IMR-90 (cell line): ENCODE measurements around the gene ZFAND2A. TPM values are rescaled to one million over a fixed set of nuclear protein-coding genes. Genes with fewer than 3 reads are reported as not detected.
A peak's percentile ranks its signal among the peaks of the same experiment; 100 is the strongest.

ENCODE experiments used
- ATAC-seq: fragments of 200-7000 bp; cut with Tn5 transposase; 2 replicates; pipeline ENCODE4 v1.9.1; 2020; ENCODE audit warnings: low read depth, mild to moderate bottlenecking, moderate library complexity
- BruUV-seq: library from RNA; stranded (reverse); fragments of 400-500 nt; replicated peaks from 2 replicates; lab custom pipeline; 2021; lab: Mats Ljungman, UMichigan
- CTCF ChIA-PET: fragments of 300-600 bp; formaldehyde crosslinking; extraction: SDS; loops from one replicate; lab custom pipeline; 2021; ENCODE audit warnings: antibody characterized with exemption; lab: Yijun Ruan, JAX
- POLR2A ChIA-PET: fragments of 300-600 bp; sonication (Branson Sonifier 250); formaldehyde crosslinking; loops from one replicate; lab custom pipeline; 2022; ENCODE audit warnings: antibody characterized with exemption; ENCODE audit not compliant: unreplicated experiment; lab: Charles Lee
- DNase-seq: peaks from one replicate; pipeline ENCODE4 v3.0.0; 2013
- H2AFZ ChIP-seq: replicated peaks from 2 replicates; pipeline ENCODE3; 2013; ENCODE audit warnings: low read length, mild to moderate bottlenecking; ENCODE audit not compliant: poor library complexity
- H2AK5ac ChIP-seq: 2 replicates; pipeline ENCODE4 v1.6.1; 2013; ENCODE audit warnings: low read depth, low read length, inconsistent platforms
- H2AK9ac ChIP-seq: replicated peaks from 2 replicates; pipeline ENCODE3; 2013; ENCODE audit warnings: mild to moderate bottlenecking, low read depth, low read length, moderate library complexity; ENCODE audit not compliant: poor library complexity
- H2BK120ac ChIP-seq: 2 replicates; pipeline ENCODE4 v1.6.1; 2013; ENCODE audit warnings: low read depth, low read length, inconsistent platforms
- H2BK15ac ChIP-seq: 3 replicates; pipeline ENCODE4 v1.6.1; 2013; ENCODE audit warnings: low read depth, low read length, inconsistent platforms
- H2BK20ac ChIP-seq: 2 replicates; pipeline ENCODE4 v1.6.1; 2013; ENCODE audit warnings: low read depth, mild to moderate bottlenecking, inconsistent platforms, low read length, moderate library complexity
- H2BK5ac ChIP-seq: 2 replicates; pipeline ENCODE4 v1.6.1; 2013; ENCODE audit warnings: mild to moderate bottlenecking, low read depth, low read length, inconsistent platforms; ENCODE audit not compliant: poor library complexity, severe bottlenecking
- H3K14ac ChIP-seq: replicated peaks from 2 replicates; pipeline ENCODE4 v1.6.1; 2013; ENCODE audit warnings: low read depth, low read length, inconsistent platforms
- H3K18ac ChIP-seq: 2 replicates; pipeline ENCODE4 v1.6.1; 2013; ENCODE audit warnings: low read depth, low read length, control low read depth
- H3K23ac ChIP-seq: 2 replicates; pipeline ENCODE4 v1.6.1; 2013; ENCODE audit warnings: low read depth, low read length, inconsistent platforms
- H3K27ac ChIP-seq: 2 replicates; pipeline ENCODE4 v1.5.1; 2013; ENCODE audit warnings: mild to moderate bottlenecking, control low read depth, low read length; ENCODE audit not compliant: insufficient read depth
- H3K27me3 ChIP-seq: 2 replicates; pipeline ENCODE4 v1.6.1; 2013; ENCODE audit warnings: low read length; ENCODE audit not compliant: control insufficient read depth, insufficient read depth
- H3K36me3 ChIP-seq: 2 replicates; pipeline ENCODE4 v1.6.1; 2013; ENCODE audit warnings: low read length, mixed read lengths; ENCODE audit not compliant: control insufficient read depth, insufficient read depth
- H3K4ac ChIP-seq: 2 replicates; pipeline ENCODE4 v1.6.1; 2013; ENCODE audit warnings: low read depth, low read length, inconsistent platforms
- H3K4me1 ChIP-seq: 2 replicates; pipeline ENCODE4 v1.6.1; 2013; ENCODE audit warnings: low read length, mixed read lengths; ENCODE audit not compliant: control insufficient read depth, insufficient read depth
- H3K4me2 ChIP-seq: 2 replicates; pipeline ENCODE4 v1.6.1; 2013; ENCODE audit warnings: low read depth, mild to moderate bottlenecking, control low read depth, low read length, moderate library complexity
- H3K4me3 ChIP-seq: 2 replicates; pipeline ENCODE4 v1.5.1; 2013; ENCODE audit warnings: low read depth, mild to moderate bottlenecking, control low read depth, low read length, moderate library complexity; ENCODE audit not compliant: insufficient read depth
- H3K56ac ChIP-seq: 2 replicates; pipeline ENCODE4 v1.6.1; 2013; ENCODE audit warnings: low read length, inconsistent platforms; ENCODE audit not compliant: insufficient read depth; ENCODE audit errors: extremely low read depth
- H3K79me1 ChIP-seq, 2 experiments: 2 replicates each; pipeline ENCODE4 v1.6.1; 2013; ENCODE audit warnings: low read length in 2 of 2, inconsistent platforms in 1 of 2, low read depth in 1 of 2
- H3K9ac ChIP-seq: 2 replicates; pipeline ENCODE4 v1.6.1; 2013; ENCODE audit warnings: low read depth, low read length, control low read depth
- H3K9me1 ChIP-seq: 2 replicates; pipeline ENCODE4 v1.6.1; 2013; ENCODE audit warnings: low read length, inconsistent platforms; ENCODE audit not compliant: insufficient read depth
- H3K9me3 ChIP-seq: 2 replicates; pipeline ENCODE4 v1.6.1; 2013; ENCODE audit warnings: low read length; ENCODE audit not compliant: control insufficient read depth, insufficient read depth
- H4K20me1 ChIP-seq: 2 replicates; pipeline ENCODE4 v1.6.1; 2013; ENCODE audit warnings: low read length, inconsistent platforms; ENCODE audit not compliant: insufficient read depth
- H4K5ac ChIP-seq: 2 replicates; pipeline ENCODE4 v1.6.1; 2013; ENCODE audit warnings: mild to moderate bottlenecking, low read depth, low read length, control low read depth
- H4K8ac ChIP-seq, 2 experiments: 2 replicates each; pipeline ENCODE4 v1.6.1; 2013; ENCODE audit warnings: low read depth in 2 of 2, low read length in 2 of 2, control low read depth in 1 of 2, inconsistent platforms in 1 of 2
- H4K91ac ChIP-seq: 2 replicates; pipeline ENCODE4 v1.6.1; 2013; ENCODE audit warnings: low read depth, low read length, inconsistent platforms; ENCODE audit not compliant: insufficient read depth
- CEBPB ChIP-seq: IDR thresholded peaks from 2 replicates; pipeline ENCODE4 v1.6.1; 2012; ENCODE audit warnings: low read depth, low read length, improper control_type of control experiment
- FOS ChIP-seq: fragments of 150-350 bp; IDR thresholded peaks from 2 replicates; pipeline ENCODE4 v1.6.1; 2016; ENCODE audit warnings: low read depth, low read length
- NFE2L2 ChIP-seq: fragments of 150-350 bp; IDR thresholded peaks from 2 replicates; pipeline ENCODE4 v1.6.1; 2016; ENCODE audit warnings: low read depth, mild to moderate bottlenecking, low read length
- WGBS, 2 experiments: methylation state at CpG; one replicate each; pipeline versions ENCODE4 v1.1.5 to v1.1.7; 2013; ENCODE audit warnings: missing lambda C conversion rate in 2 of 2; ENCODE audit not compliant: insufficient read length in 1 of 2; ENCODE audit errors: extremely low coverage in 2 of 2; 5-methylcytosine and 5-hydroxymethylcytosine counted together
- dilution Hi-C: fragments of 300-500 bp; cut with HindIII; formaldehyde crosslinking; loops from one replicate; pipeline ENCODE4 v1.14.3; 2018; ENCODE audit warnings: low sequenced_read_pairs; ENCODE audit not compliant: unreplicated experiment
- in situ Hi-C: fragments of 300-500 bp; cut with MboI; formaldehyde crosslinking; loops from 3 replicates; pipeline ENCODE4 v1.14.3; 2019; ENCODE audit warnings: low sequenced_read_pairs, inconsistent platforms, mixed read lengths
- intact Hi-C: fragments of 100-400 bp; cut with micrococcal nuclease; formaldehyde crosslinking; loops from 2 replicates; pipeline ENCODE4 v1.10.0; 2022
- polyA plus RNA-seq, 3 experiments: library from polyadenylated mRNA; depleted of rRNA; stranded (reverse); fragments of >200 nt; gene quantifications; 2 replicates each; pipeline ENCODE4 v1.2.3, GENCODE V29; 2012; ENCODE audit warnings: low replicate concordance in 1 of 3
- total RNA-seq: library from RNA; depleted of rRNA; stranded (reverse); fragments of >200 nt; gene quantifications from 2 replicates; pipeline ENCODE4 v1.2.3, GENCODE V29; 2012

Gene ZFAND2A
- total and polyA plus RNA-seq, 2 of the 4 experiments (the other 2 are of a cell fraction): 11.8 to 28.7 TPM

GRCh38 chr7:1192171-1192676 lies 32.2 kb upstream of the ZFAND2A start:
- Histone ChIP-seq H4K8ac (peak overlapping the region; percentile 82 to 85), H3K27me3 (no peaks in the 10 kb centered on the region), H2AK9ac (peak overlapping the region; percentile 58), H3K23ac (no peak overlapping the region), H3K27ac (peak overlapping the region; percentile 44), H3K4me1 (peaks cover 5% of the 10 kb centered on the region), H4K20me1 (no peaks in the 10 kb centered on the region), H2BK5ac (peak overlapping the region; percentile 76), H3K9me1 (no peaks in the 10 kb centered on the region), H3K4me3 (no peak overlapping the region), H4K5ac (peak overlapping the region; percentile 60), H2BK15ac (peak overlapping the region; percentile 46; the same call in 2 of the 3 replicates), H2BK20ac (peak overlapping the region; percentile 55; the same call in 1 of the 2 replicates), H3K4me2 (no peak overlapping the region; the same call in 1 of the 2 replicates), H3K4ac (peak overlapping the region; percentile 63), H3K18ac (peak overlapping the region; percentile 54), H2AK5ac (peak overlapping the region; percentile 80), H4K91ac (peak overlapping the region; percentile 81; the same call in 1 of the 2 replicates), H3K14ac (peak overlapping the region; percentile 83; the same call in 1 of the 2 replicates), H3K9ac (no peak overlapping the region), H2AFZ (peak overlapping the region; percentile 92), H3K79me1 (no peaks in the 10 kb centered on the region), H3K9me3 (no peaks in the 10 kb centered on the region), H3K36me3 (no peaks in the 10 kb centered on the region), H3K56ac (no peak overlapping the region; the same call in 1 of the 2 replicates), H2BK120ac (peak overlapping the region; percentile 69)
- DNase-seq (peak; percentile 95), ATAC-seq (peak; percentile 73)
- CTCF ChIA-PET: interaction anchor here (1.1 to 2.0 kb wide), 3 partner anchors 9 to 240 kb away, joined by 4 to 9 read pairs (median 5); no protein-coding TSS in a partner anchor
- intact Hi-C loops: loop anchor here (5.0 kb wide), 2 partner anchors 220 to 280 kb away; no protein-coding TSS in a partner anchor
- dilution Hi-C loops: no loop called here
- in situ Hi-C loops: no loop called here
- no peak for TF ChIP-seq NFE2L2
- peak; percentile 59 for TF ChIP-seq FOS
- TF ChIP-seq CEBPB: peak; percentile 94
- no TSS peak for BruUV-seq
- POLR2A ChIA-PET: no interaction called here
- 17% methylated on average over 1 of the region's 15 CpGs; no CpG with 5 or more reads in 1 of the 2 experiments for WGBS, 2 experiments
